Upper lobe of left lung (tissue), 6 donors: Measurements from ENCODE around the gene GDAP1L1. TPM values are rescaled to one million over a fixed set of nuclear protein-coding genes. Genes with fewer than 3 reads are reported as not detected.

Source experiments
- ATAC-seq, 2 donors: fragments of 200-7000 bp; cut with Tn5 transposase; one replicate each; pipeline ENCODE4 v1.9.1; 2022; ENCODE audit warnings: mild to moderate bottlenecking in 2 of 2, moderate library complexity in 2 of 2; ENCODE audit not compliant: low FRiP score in 2 of 2
- DNase-seq, 2 donors: peaks; one replicate each; pipeline ENCODE4 v3.0.0-alpha.2; 2019 to 2020
- H3K27ac ChIP-seq, 4 donors: fragments of 200-600 bp; sonication (generic); one replicate each; pipeline ENCODE4 v1.5.1; 2016 to 2019
- H3K27me3 ChIP-seq, 4 donors: fragments of 200-600 bp; sonication (generic); one replicate each; pipeline ENCODE4 v1.5.1; 2017 to 2019
- H3K36me3 ChIP-seq, 4 donors: fragments of 200-600 bp; sonication (generic); one replicate each; pipeline ENCODE4 v1.5.1; 2016 to 2019
- H3K4me1 ChIP-seq, 4 donors: fragments of 200-600 bp; sonication (generic); one replicate each; pipeline ENCODE4 v1.5.1; 2018 to 2019
- H3K4me3 ChIP-seq, 4 donors: fragments of 200-600 bp; sonication (generic); one replicate each; pipeline ENCODE4 v1.5.1; 2017 to 2019; ENCODE audit warnings: mild to moderate bottlenecking in 2 of 4, moderate library complexity in 1 of 4
- H3K9me3 ChIP-seq, 4 donors: fragments of 200-600 bp; sonication (generic); one replicate each; pipeline ENCODE4 v1.5.1; 2018 to 2019
- CTCF ChIP-seq, 6 experiments: fragments of 450-650 bp in 4 of 6; fragments of 200-600 bp in 2 of 6; sonication (generic) in 2 of 6; IDR thresholded peaks; one replicate each; pipeline ENCODE4 v1.5.1; 2016 to 2019; ENCODE audit warnings: antibody characterized with exemption in 6 of 6
- EP300 ChIP-seq, 4 donors: sonication (generic); formaldehyde crosslinking; IDR thresholded peaks; one replicate each; pipeline ENCODE4 v1.5.1; 2017; ENCODE audit warnings: antibody characterized with exemption in 4 of 4, control low read depth in 2 of 4
- POLR2A ChIP-seq, 4 donors: fragments of 450-650 bp; IDR thresholded peaks; one replicate each; pipeline ENCODE4 v1.5.1; 2016 to 2017; ENCODE audit warnings: antibody characterized with exemption in 4 of 4, mild to moderate bottlenecking in 2 of 4
- POLR2AphosphoS5 ChIP-seq, 2 donors: sonication (generic); formaldehyde crosslinking; IDR thresholded peaks; one replicate each; pipeline ENCODE4 v1.5.1; 2017; ENCODE audit warnings: antibody characterized with exemption in 2 of 2
- WGBS, 2 donors: methylation state at CpG; one replicate each; pipeline ENCODE4 v1.1.5; 2017 to 2018; 5-methylcytosine and 5-hydroxymethylcytosine counted together
- total RNA-seq, 6 donors: library from RNA; depleted of rRNA in 4 of 6; stranded (reverse); fragments of >200 nt in 4 of 6; gene quantifications; one replicate each; pipeline versions ENCODE4 v1.1.0 to v1.2.1, GENCODE V29; 2016 to 2021
- donor health status: DM: no; HTN: no; CAD: no; lungs with moderate emphysema.
- donor health status: DM: no; HTN: yes; CAD: no; lungs with severe emphysema.

The GDAP1L1 gene
- total RNA-seq, 6 donors from 2014 or later: not detected

- H3K4me3 ChIP-seq: no peak overlapping the region
- H3K27me3 ChIP-seq: no peaks in the 10 kb centered on the region
- peaks cover 0 to 4% (median 0%) of the 10 kb centered on the region in 4 donors for H3K36me3 ChIP-seq
- peak overlapping the region in 1 of 4 donors; percentile 59 for H3K27ac ChIP-seq
- no peak for TF ChIP-seq CTCF (IDR thresholded peaks at IDR 0.05)
- no peak for DNase-seq
- no peak for ATAC-seq
- H3K9me3 ChIP-seq: no peaks in the 10 kb centered on the region
- peaks cover 0 to 19% (median 0%) of the 10 kb centered on the region in 4 donors for H3K4me1 ChIP-seq
These were observed 54.2 kb downstream of the GDAP1L1 start for GRCh38 chr20:44301285-44301684.

GRCh38 chr20:44302026-44302669 lies 55.0 kb downstream of the GDAP1L1 start:
- peak in 1 of 2 donors; percentile 79 for DNase-seq
- peaks cover 0 to 14% (median 0%) of the 10 kb centered on the region in 4 donors for H3K4me1 ChIP-seq
- peaks cover 0 to 9% (median 0%) of the 10 kb centered on the region in 4 donors for H3K36me3 ChIP-seq
- peak; percentile 24 to 78 for ATAC-seq
- H3K27ac ChIP-seq: peak overlapping the region in 2 of 4 donors; percentile 17 to 59
- H3K4me3 ChIP-seq: no peak overlapping the region
- H3K27me3 ChIP-seq: no peaks in the 10 kb centered on the region
- TF ChIP-seq EP300 (IDR thresholded peaks at IDR 0.05): peak in 1 of 4 donors; percentile 80
- no peak for TF ChIP-seq POLR2A (IDR thresholded peaks at IDR 0.05)
- TF ChIP-seq POLR2AphosphoS5 (IDR thresholded peaks at IDR 0.05): peak in 1 of 2 donors; percentile 52
- TF ChIP-seq CTCF (IDR thresholded peaks at IDR 0.05): no peak
- 42 to 63% methylated on average over 5 of the region's 5 CpGs for WGBS, 2 donors
- no peaks in the 10 kb centered on the region for H3K9me3 ChIP-seq

GRCh38 chr20:44302736-44303135 lies 55.6 kb downstream of the GDAP1L1 start:
- H3K27ac ChIP-seq: no peak overlapping the region
- DNase-seq (no peak), ATAC-seq (no peak)

GRCh38 chr20:44304383-44304782 lies 57.3 kb downstream of the GDAP1L1 start:
- DNase-seq (no peak), ATAC-seq (no peak)
- TF ChIP-seq POLR2A (IDR thresholded peaks at IDR 0.05) (no peak), EP300 (IDR thresholded peaks at IDR 0.05) (no peak), CTCF (IDR thresholded peaks at IDR 0.05) (no peak), POLR2AphosphoS5 (IDR thresholded peaks at IDR 0.05) (no peak)
- Histone ChIP-seq H3K36me3 (peaks cover 0 to 9% (median 0%) of the 10 kb centered on the region in 4 donors), H3K9me3 (no peaks in the 10 kb centered on the region), H3K27me3 (no peaks in the 10 kb centered on the region), H3K4me3 (no peak overlapping the region), H3K27ac (no peak overlapping the region), H3K4me1 (peaks cover under 1 to 18% (median 1%) of the 10 kb centered on the region in 4 donors)

More at GRCh38 chr20:44302736-44303135, 55.6 kb downstream of the GDAP1L1 start:
- TF ChIP-seq POLR2AphosphoS5 (IDR thresholded peaks at IDR 0.05) (no peak), POLR2A (IDR thresholded peaks at IDR 0.05) (no peak), CTCF (IDR thresholded peaks at IDR 0.05) (no peak), EP300 (IDR thresholded peaks at IDR 0.05) (no peak)
- Histone ChIP-seq H3K27me3 (no peaks in the 10 kb centered on the region), H3K4me3 (no peak overlapping the region), H3K4me1 (peaks cover 0 to 14% (median 0%) of the 10 kb centered on the region in 4 donors), H3K36me3 (peaks cover 0 to 9% (median 0%) of the 10 kb centered on the region in 4 donors), H3K9me3 (no peaks in the 10 kb centered on the region)
- 74 to 82% methylated on average over 8 of the region's 8 CpGs for WGBS, 2 donors

DNA sequence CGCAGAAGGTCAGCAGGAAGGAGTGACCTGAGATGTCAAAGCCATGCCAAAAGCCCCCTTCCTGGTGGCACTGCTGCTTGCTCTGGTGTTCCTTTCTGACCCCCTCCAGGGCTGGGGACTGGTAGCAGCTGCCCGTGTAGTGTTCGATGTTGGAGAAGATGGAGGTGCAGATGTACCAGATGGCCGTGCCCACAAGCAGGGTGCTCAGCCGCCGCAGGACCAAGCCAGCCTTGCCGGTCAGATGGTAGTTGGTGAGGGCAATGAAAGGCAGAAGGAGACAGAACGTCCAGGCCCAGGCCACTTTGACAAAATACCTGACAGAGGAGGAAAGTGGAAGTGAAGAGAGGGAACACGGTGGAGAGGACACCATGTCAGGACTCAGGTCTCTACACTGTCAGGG lies 59.8 kb downstream of the GDAP1L1 start:
- Histone ChIP-seq H3K27me3 (no peaks in the 10 kb centered on the region), H3K4me1 (peaks cover 14 to 35% (median 17%) of the 10 kb centered on the region in 4 donors), H3K9me3 (no peaks in the 10 kb centered on the region), H3K27ac (no peak overlapping the region), H3K4me3 (no peak overlapping the region), H3K36me3 (peaks cover 0 to 9% (median 0%) of the 10 kb centered on the region in 4 donors)
- ATAC-seq (no peak), DNase-seq (peak in 1 of 2 donors; percentile 52)
- no peak for TF ChIP-seq POLR2A (IDR thresholded peaks at IDR 0.05)
- no peak for TF ChIP-seq POLR2AphosphoS5 (IDR thresholded peaks at IDR 0.05)
- TF ChIP-seq EP300 (IDR thresholded peaks at IDR 0.05): no peak
- no peak for TF ChIP-seq CTCF (IDR thresholded peaks at IDR 0.05)
- WGBS, 2 donors: 92 to 93% methylated on average over 9 of the region's 9 CpGs
